GM18909 (cell line): ENCODE results near the gene PAK1.

Source experiments
- ATAC-seq: cut with Tn5 transposase; IDR thresholded peaks from one replicate; pipeline ENCODE4 v1.9.1; 2021; ENCODE audit warnings: mild to moderate bottlenecking; ENCODE audit not compliant: unreplicated experiment, poor library complexity

PAK1 gene

GRCh38 chr11:77479746-77480352 lies 6.0 kb upstream of the PAK1 start:
- no peak for ATAC-seq

DNA sequence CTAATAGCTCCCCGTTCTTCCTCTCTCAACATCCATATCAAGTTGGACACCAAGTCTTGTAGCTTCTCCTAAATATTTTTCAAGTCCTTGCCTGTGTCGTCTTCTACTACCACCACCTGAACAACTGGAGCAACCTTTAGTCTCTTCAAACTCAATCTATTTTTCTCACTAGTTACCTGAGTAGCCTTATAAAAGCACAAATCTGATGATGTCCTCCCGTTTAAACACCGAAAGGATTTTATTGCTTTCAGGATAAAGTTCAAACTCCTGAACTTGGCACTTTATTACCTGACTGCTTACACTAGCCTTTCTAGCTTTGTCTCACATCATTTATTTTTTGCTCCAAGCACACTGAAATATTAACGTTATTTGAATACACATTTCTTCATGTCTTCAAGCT lies 1.3 kb upstream of the PAK1 start:
- no peak for ATAC-seq

- no peak for ATAC-seq
These were observed 778 bp upstream of the PAK1 start for GRCh38 chr11:77474684-77475060.

GRCh38 chr11:77472991-77473800 lies 698 bp downstream of the PAK1 start:
- peak; percentile 39 for ATAC-seq

DNA sequence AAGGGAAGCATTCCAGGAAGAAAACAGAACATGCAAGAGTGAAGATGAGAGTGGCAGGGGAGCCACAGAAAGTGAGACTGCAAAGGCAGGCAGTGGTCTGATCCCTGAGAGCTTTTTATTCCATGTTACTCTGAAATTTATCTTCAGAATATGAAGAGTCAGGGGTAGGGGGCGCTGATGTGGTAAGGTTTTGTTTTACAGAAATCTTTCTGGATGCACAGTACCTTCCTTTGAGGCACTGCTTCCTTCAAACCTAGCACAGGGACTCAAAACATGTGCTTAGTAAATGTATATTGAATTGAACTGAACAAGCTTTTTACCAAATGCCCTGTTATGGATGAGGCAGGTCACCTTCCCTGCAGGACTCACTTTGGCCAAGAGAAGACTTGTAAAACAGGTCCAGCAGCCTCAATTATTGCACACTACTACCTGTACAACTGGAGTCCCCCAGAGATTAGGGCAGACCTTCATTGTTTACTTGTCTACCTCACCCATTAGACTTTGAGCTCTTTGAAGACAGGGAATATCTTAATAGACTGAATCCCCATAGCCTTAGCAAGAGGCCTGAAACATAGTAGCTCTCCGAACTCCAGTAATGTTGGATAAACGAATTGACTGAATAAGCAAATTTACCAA lies 2.2 kb downstream of the PAK1 start:
- ATAC-seq, result no peak

DNA sequence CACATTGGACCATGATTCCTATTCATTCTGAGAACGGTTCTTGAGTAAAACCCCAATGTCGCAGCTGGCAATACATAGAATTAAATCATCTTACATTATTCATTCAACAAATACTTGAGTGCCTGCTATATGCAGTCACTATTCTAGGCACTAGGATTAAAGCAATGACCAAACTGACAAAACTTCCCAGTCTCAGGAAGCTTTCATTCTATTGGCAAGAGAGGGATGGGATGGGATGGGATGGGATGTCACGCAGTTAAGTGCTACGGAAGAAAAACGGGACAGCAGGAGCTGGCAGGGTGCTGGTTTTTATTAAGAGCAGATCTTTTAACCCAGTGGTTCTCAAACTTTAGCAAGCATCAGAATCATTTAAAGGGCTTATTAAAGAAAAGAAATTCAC lies 2.9 kb downstream of the PAK1 start:
- ATAC-seq, result no peak

GRCh38 chr11:77470504-77470903 lies 3.4 kb downstream of the PAK1 start:
- peak; percentile 42 for ATAC-seq

DNA sequence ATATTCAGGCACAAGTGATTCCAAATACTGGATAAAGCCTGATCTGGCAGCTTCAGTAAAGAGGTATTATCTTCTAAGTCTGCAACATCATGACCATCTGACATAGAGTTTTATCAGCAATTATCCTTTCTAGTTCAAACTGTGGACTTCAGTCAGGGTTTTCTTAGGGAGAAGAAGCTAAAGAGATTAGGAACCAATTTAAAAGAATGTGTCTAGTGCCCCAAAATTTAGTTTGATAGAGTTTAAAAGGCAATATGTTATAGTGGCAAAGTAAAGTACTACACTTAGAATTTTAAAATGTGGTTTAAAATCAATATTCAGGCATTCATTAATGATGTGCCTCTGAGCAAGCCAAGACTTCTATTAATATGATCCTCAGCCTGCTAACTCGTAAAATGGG lies 5.4 kb downstream of the PAK1 start:
- no peak for ATAC-seq

DNA sequence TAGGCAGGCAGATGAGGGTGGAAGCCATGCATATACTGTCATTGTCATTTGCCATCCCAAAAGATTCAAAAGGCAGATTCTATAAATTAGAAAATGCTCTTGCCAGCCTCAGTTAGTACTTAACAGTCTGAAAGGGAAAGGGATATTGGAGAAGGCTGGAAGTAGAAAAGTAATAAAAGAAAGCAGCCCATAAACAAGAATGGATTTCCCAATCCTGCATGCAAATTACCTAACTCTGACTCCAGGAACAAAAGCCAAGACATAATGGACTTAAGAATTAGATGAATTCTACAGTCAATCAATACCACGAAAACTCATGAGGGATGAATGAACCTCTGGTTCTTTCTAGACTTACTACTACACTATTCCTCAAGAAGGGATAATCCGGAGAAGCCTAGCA lies 5.9 kb downstream of the PAK1 start:
- no peak for ATAC-seq

DNA sequence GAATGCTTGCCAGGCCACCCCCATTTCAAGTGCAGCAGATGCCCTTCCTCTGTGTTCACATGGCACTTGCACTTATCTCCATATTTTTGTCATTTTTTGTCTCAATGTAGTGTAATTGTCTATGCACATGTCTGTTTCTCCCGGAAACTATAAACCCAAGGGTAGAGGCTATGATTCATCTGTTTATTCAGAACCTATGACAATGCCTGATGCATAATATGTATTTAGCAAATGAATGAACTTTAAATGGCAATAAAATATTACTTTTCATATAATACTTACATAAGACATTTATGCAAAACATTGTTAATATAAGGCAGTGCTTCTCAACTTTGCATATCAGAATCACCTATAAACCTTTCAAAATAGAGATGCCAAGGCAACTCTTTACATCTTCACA lies 6.7 kb downstream of the PAK1 start:
- ATAC-seq, result no peak

- ATAC-seq, result peak; percentile 25
These were observed 16.6 kb downstream of the PAK1 start for GRCh38 chr11:77457340-77457739.

DNA sequence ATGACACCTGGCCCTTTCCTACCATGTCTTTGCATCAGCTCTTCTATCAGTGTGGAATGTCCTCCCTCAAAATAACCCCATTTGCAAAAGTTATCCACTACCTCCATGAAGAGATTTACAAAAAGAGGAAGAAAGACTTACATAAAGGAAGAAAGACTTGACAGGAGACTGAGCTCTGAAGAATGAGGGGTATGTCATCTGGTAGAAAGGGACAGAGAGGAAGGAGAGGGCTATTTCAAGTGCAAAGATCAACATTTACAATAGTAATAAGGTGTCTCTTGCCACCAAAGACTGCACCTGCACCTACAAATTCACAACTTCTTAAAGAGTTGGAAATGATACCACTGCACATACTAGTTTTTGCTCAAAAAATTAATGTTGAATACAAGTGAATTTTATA lies 18.2 kb downstream of the PAK1 start:
- ATAC-seq, result no peak

DNA sequence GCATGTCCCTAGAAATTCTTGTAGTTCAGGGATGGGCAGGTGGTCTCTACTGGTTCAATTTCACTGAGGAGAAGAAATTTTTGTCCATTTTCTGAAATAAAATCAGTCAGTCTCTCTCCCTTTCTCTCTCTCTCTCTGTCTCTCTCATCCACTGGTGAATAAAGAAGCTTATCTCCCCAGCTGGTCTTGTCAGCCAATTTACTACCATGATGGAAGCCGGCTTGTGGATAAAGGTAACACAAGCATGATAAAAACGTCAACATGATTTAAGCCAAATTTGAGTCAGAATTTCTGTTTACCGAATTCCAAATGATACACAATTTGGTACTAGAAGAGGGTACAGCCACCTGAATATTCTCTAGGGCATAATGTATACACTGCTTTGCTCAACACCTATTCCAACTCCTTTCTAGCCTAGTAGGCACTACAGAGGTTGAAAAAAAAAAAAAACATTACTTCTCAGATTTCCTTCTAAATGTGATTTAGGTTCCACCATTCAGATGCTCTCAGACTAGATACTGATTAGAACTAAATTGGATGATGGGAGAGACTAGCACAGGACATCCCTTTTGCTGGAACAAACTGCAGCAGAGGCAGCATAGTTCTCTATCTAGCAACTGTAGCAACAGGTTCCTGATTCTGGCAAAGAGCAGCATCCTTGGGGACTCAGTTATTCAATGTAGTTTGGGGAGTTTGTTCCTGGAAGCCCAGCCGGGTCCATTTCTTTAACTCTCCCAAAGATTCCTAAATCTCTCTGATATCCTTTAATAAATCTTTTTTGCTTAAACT lies 18.8 kb downstream of the PAK1 start:
- ATAC-seq, result no peak

DNA sequence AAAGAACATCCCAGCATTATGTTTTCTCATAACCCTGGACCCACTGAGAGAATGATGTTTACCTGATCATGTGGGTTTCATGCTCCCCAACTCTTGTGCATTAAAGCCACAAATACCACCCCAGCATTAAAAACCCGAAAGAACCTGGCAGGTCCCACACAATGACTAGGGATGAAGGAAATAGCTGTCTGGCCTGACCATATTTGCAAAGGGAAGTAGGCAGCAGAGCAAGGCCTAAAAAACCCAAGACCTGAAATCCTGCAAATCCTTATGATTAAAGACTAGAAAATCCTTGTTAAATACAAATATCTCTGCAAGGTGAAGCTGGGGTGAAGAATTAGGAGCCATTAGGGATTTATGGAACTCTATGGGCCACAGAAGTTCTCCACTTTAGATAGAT lies 23.7 kb downstream of the PAK1 start:
- ATAC-seq, result no peak

- ATAC-seq, result no peak
These were observed 24.1 kb downstream of the PAK1 start for GRCh38 chr11:77449784-77450183.

DNA sequence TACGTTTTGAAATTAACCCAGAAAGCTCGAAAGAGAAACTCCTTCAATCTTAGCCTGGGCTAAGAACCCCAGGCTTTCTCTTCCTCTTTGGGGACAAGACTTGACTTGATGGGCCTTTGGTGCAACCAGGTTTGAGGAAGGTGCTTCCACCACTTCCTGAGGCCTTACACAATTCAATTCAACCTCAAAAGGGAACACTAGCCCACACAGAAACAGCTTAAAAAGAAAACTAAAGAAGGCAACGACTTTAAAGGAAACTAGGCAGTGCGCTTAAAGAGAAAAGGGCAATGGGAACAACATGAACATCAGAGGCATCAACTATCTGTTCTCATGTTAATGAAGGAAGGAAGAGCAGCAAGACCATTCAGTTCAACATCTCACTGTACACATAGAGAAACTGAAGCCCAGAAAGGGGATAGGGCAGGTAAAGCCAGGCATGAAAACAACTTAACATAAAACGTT lies 24.8 kb downstream of the PAK1 start:
- peak; percentile 59 for ATAC-seq

GRCh38 chr11:77448269-77448668 lies 25.6 kb downstream of the PAK1 start:
- no peak for ATAC-seq

GRCh38 chr11:77446911-77447629 lies 26.8 kb downstream of the PAK1 start:
- no peak for ATAC-seq

DNA sequence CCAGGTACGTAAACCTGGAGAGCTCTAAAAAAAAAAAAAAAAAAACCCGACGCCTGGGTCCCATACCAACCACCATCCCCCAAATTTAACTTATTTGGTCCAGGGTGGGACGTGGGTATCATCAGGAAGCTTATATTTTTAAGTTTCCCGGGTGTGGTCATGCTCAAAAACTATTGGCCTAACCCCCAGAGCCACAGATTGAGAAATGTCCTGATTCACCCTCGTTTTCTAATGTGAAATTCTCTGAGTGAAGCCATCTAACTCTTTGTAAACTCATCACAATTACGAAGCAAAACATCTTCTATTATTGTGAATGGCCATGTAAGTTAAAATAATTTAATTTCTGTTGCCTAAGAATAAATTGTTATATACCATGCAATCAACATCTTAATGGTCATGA lies 29.6 kb downstream of the PAK1 start:
- ATAC-seq, result no peak

DNA sequence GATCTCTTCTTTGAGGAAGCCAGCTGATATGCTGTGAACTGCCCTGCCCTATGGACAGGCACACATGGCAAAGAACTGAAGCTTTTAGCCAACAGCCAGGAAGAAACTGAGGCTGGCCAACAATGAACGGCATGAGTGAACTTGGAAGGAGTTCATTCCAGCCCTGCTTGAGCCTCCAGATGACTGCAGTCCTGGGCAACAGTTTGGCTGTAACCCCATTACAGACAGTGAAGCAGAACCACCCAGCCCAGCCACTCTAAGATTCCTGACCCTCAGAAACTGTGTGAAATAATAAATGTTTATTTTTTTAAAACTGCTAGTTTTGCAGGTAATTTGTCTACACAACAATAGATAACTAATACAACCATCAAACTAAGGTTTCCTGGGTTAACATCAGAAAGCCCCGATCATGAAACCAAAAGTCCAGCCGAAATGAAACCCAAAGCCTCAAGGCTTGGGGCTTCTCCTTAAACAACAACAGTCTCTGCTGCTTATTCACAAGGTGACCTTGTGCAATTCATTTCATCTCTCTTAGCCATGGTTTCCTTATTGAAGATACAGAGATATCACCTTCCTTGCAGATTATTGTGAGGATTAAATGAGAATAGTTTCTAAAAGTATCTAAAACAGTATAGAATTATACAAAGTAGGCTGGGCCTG lies 31.4 kb downstream of the PAK1 start:
- peak; percentile 54 for ATAC-seq
